COLO829 (cell line): ENCODE results near the gene MFSD6L.
"Not testable (repeated sequence)": the region's sequence is repeated elsewhere in the genome, so short reads cannot be mapped to it uniquely, and the experiment has no call there.

ENCODE experiments used
- DNase-seq: peaks from one replicate; pipeline ENCODE4 v3.0.0; 2012; ENCODE audit warnings: low spot score

The MFSD6L gene

DNA sequence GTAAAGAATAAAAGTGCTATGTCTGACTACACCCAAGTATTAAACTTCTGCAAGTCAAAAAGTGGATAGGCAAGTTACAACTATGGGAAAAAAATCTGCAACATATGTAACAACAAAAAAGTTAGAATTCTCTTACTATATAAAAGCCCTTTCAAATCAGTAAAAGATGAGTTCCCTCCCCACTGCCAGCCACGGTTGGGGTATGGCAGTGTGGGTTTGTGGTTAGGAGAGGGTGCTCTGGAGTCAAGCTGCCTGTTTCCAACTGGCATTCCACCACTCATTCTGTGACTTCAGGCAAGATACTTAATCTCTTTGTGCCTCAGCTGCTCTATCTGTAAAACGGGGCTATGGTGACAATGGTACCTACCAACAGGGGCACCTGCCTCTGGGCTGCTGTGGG, 26.6 kb upstream of the MFSD6L start:
- DNase-seq = no peak

DNA sequence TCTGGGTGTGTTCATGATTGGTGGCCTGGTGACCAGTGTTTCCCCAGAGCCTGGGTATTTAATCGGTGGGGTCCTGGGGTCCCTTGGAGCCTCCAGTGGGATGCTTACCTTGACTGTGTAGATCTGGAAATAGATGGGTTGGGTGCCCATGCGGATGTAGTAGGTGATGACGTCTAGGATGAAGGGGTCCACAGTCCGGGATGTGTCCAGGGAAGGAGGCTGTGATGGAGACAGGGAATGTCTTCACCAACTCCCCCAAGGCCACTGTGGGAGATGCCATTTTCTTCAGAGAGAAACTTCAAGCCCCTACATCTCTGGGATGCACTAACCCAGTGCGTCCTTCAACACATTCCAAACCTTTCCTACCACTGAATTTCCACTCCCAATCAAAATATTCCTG, 24.1 kb upstream of the MFSD6L start:
- DNase-seq = no peak

DNA sequence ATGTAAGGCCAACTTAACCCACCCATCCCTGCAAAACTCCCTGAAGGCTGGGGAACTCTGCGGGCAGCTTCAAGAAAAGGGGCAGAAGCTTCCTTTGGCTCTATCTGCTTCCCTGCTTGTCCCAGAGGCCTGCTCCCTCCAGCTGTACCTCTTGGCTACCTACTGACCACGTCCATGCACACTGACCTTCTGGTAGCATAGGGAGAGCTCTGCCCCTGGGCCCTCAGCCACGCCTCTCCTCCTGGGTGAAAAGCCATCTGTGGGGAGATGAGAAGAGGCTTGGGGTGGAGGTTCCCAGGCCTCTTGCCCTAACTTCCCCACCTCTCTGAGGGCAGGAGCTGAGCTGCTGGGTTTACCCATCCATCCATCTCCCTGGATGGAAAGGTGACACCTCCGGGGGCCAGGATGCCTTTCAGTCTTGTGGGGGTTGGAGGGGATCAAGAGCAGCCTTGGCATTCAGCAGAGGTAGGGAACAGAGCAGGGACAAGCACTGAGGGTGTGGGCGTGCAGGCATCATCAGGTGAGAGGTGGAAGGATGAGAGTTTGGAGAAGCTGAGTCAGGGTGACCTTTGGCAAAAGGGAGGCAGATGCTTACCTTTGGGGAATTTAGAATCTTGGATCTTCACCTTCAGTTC, 23.4 kb upstream of the MFSD6L start:
- no peak for DNase-seq

DNA sequence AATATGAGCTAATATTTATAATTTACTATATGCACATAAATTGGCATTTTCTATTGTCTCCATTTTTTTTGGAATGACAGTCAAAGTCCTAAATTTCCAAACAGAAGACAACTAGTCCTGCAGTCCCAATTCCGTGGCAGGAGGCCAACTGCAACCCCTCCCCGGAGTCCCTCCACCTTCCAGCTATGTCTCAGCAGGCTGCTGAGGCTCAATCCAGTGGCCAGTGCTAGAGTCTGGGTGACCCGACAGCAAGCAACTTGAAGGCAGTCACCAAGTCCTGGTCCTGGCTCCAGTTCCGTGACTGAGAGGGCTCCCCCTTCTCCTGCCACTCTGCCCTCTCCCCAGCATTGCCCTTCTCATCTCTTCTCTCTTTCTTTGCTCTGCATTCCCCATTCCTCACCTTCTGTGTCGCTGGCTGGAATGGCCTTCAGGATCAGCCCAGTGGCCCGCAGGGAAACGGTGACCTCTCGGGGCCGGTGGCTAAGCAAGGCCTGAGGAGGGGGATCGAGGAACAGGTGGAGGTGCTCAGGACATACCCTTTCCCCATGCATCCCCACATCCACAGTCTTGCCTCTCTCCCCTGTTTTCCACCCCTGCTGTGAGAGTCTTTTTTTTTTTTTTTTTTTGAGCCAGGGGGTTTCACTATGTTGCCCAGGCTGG, 22.4 kb upstream of the MFSD6L start:
- no peak for DNase-seq

DNA sequence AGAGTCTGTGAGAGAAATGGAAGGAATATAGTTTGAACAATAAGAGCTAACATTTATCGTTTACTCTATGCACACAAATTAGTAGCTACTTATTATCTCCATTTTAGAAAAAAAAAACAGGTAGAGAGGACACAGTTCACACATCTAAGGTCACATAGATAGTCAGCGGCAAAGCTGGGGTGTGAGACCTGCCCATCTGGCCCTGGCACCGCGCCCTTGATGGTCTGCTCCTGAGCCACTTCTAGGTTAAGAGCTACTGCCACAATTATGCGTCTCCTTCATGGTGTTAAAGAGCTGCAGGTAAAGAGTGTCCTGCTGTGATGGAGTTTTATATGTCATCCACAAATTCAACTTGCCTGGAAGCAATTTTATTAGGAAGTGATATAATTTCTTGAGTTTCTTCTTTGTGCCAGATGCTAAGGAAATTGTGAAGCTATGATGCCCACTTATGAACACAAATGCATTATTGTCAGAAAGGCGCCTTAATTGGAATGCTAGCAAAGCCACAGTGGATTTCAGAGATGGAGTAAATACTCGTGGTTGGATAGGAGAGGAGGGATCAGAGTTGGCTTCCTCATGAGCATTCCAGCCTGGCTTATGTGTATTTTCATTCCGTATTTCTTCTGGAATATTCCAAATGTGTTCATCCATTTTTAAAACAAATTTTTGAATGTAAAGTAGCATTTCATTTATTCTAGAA, 21.3 kb upstream of the MFSD6L start:
- DNase-seq = peak; percentile 62

DNA sequence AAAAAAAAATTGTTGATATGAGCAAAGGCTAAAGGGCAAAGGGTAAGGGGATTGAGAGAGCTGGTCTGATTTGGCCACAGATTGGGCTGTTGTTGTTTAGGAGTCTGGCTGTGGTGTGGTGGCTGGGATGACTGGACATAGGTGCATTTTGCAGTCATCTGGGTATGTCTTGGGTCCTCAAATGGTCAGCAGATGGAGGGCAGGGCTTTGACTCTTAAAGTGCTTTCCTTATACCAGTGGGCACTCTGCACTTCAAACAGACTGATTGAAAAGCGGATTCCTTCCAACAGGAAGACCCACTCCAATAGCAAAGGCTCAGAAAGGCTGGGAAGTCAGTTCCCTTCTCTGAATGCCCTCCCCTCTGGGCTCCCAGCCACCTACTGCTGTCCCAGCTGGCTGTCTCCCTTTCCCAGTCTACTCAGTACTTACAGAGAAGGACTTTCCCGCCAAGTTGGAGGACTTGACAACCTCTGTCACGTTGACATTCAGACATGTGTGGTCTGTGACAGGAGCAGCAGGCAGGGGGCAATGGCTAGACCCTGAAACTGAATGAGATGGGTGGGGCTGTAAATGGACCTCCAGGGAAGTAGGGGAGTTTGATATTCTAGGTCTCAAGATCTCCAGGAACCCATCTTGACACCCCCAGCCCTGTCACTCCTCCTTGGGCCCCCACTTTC, 19.6 kb upstream of the MFSD6L start:
- DNase-seq = no peak

DNA sequence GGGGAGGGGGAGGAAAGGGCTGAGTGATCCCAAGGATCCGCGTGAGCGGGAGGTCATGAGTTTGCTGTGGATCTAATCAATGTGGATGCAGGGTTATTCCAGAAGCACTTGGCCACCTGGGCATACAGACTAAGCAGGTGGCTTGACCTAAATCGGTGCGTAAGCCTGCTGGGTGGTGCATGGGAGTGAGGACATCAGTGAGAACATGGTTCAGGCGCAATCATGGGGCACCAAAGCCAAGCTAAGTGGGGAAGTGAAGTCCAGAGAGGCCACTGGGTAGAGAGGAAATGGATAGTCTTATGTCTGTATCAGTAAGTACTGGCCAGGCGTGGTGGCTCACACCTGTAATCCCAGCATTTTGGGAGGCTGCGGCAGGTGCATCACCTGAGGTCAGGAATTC, 18.9 kb upstream of the MFSD6L start:
- no peak for DNase-seq

DNA sequence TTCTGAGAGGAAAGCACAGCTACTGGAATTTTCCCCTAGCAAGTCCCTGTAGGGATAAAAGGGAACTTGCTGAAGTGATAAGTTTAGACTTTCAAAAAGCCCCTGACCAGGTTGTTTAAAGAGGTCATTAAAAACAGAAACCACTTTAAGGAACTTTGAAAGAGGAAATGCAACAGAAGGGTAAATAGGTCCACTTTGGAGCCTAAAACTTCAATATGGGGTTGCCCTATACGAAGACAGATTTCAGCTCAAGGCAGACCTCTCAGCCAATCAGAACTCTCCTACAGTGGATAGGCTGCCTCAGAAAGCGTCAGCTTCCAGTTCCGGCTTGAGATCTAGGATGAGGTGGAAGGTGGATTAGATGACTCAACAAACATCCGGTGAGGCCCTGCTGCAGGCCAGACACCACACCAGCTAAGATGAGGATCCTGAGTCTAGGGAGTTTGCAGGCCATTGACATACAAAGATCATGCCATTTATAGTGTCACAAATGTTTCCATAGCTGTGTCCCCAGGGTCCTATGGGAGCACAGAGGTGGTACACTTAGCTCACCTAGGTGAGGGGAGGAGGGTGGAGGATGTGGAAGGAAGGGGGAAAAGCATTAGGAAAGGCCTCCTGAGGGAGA, 7.9 kb upstream of the MFSD6L start:
- no peak for DNase-seq

DNA sequence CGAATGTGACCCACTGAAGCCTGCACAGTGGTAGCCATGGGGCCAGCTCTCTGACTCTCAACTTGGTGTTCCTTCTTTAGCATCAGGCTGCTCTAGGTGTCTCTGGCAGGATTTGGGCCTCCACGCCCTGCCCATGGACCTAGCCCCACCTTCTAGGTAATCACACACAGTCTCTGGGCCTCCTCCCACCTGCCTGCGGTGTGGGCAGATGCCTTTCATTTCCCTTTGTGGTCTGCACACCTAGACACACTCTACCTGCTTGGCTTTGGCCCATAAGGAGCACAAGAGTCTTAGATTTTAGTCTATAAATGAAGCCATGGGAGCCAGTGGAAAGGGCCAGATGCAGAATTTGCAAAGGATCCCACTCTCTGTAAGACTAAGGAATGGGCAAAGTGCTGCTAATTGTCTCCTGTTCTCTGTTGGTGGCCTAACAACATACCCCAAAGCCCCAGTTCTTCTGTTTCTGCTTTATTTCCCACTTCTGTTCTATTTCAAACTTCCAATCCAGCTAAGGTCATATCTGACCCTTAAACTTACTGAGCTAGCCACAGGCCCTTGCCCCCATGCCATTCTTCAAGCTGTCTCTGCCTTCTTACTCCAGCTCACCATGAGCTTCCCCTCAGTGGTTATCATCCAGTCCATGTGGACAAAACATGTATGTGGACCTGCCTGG, 7.2 kb upstream of the MFSD6L start:
- DNase-seq = no peak

DNA sequence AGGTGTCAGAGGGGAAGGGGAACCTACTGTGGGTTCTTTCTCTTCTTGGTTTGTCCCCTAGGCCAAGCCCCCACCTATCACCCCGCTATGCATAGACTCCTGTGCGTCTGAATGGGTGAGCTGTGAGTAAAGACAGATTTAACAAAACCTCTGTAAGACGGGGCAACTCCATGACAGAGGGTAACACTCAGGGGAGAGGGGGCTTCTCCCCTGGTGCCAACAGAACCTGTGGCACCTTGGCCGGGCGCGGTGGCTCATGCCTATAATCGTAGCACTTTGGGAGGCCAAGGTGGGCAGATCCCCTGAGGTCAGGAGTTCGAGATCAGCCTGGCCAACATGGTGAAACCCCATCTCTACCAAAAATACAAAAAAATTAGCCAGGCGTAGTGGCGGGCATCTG, 6.2 kb upstream of the MFSD6L start:
- DNase-seq = not testable (repeated sequence)

DNA sequence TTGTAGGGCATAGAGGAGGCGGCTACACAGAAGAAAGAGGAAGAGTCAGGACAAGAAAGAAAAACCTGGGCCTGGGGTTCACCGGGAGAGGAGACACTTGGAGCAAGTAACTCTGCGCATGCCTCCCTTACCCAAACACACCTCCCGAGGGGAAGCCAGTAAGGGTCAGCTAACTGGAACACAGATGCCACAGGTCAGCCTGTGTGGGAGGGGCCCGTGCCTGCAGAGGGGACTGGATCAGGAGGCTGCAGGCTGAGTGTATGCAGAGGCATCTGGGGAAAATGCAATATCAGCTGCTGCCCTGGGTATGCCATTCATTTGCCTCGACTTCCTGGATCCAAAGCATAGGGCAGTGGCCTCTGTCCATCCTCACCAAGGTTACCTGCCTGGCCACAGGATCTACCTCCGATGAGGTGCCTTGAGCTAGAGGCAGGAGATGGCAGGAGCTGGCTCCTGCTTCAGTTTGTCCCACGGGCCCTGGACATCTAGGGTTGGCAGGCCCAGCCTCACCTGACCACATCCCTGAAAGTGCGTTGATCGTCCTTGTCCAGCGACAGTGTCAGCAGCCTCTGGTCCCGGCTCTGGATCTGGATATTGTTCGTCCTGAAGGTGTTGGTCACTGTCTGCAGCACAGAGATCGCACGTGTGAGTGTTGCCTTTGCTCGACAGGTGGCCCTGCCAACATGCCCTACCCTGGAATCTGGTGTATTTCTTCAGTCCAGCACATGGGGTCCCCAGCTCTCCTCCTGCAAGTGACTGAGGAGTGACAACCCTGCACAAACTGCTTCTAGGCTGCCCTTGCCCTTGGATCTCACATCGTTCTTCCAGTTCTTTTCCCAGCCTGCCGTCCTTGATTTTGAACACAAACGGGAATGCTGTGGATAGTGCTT, 4.6 kb upstream of the MFSD6L start:
- DNase-seq = no peak

DNA sequence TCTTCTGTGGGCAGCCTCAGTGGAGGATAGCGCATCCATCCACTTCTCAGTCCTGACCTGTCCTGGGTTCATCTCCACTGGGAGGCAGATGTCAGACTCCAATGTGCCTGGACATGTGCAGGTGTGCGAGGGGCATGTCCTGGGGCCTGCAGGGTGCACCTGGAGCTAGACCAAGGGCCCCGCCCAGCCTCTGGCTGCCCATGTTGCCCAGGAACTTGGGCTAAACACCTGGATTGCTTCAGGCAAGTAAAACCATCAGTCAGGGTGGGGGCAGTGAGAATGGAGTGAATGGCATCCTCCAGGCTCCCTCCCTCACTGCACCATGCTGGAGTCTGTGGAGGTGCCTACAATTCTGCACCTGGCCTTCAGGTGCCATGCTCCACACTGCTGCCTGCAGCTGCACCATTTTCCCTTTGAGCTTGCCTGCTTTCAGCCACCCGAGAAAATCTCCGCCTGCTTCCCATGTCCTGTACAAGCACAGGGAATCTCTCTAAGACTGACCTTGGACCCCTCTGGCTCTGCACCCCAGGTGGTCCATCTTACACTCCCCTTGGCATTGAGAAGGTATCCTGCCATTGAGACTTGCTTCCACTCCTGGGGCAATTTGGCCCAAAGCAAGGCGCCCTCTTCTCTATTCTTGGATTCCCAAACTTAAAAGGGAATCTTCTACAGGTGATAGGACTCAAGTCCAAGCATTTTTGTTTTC, 2.1 kb upstream of the MFSD6L start:
- DNase-seq = no peak

DNA sequence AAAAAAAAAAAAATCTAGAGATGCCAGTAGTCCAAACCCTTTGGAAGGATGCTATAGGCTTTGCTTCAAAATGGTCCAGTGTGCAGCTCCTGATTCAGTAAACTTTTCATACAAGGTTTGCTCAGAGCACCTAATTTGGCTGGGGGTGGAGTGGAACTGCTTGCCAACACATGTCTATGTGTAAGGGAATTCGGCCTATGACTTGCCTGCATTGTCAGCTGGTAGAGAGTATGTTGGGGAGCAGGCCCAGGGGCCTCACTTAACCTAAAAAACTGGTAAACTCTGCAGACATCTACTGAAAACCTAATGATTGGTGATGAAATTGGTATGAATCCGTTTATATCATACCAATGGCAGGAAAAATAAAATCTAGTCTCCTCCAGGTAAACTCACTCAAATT, 1.5 kb upstream of the MFSD6L start:
- DNase-seq = no peak

DNA sequence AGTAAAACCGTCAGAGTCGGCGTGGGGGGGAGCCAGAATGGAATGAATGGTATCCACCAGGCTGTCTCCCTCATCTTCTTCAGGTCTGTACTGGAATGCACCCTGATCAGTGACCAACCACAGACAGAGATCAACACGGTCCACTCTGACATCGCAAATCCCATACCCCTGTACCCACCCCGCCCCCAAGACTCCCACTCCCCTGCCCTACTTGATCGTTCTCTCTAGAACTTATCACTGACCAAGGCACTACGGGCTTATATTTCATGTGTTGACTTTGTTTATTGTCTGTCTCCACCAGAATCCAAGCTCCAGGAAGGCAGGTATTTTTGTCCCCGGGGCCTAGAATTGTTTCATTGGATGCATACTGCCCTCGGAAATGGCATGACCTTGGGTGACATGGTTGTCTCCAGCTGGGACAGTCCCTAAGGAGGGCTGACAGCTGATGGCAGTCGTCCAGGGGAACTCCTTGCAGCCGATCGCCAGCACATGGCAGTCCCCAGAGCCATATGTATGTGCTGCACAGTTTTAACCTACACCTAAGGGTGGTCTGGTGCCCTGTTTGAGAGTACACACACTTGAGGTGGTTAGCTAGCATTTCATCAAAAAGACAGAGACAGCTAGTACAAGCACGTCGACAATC, 526 bp upstream of the MFSD6L start:
- DNase-seq = no peak

DNA sequence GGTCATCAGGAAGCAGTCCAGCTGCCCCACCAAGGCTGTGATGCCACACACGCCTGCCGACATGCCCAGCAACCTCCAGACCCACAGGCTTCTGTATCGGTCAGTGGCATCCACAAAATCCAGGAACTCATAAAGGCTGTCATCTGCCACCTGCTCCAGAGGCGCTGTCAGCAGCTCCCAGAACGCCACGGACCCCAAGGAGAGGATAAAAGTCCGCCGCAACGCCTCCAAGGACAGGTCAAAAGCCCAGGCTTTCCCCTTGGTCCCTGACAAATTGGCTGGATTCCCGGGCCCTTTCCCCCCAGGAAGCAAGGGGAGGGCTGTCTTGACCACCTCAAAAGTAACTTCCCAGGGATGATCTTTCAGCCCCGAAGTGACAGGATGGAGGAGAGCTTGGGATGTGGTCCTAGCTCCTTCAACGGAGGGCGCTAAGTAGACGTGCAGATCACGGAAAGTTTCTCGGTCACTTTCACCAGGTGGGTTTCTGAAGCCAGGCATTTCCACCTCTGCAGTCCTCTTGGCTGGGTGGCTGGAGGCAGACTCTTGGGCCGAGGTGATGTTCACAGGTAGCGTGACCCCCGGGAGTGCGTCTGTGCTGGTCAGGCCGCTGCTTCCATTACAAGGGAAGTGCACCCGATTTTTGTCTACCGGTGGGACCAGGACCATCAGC, 854 bp downstream of the MFSD6L start:
- no peak for DNase-seq

DNA sequence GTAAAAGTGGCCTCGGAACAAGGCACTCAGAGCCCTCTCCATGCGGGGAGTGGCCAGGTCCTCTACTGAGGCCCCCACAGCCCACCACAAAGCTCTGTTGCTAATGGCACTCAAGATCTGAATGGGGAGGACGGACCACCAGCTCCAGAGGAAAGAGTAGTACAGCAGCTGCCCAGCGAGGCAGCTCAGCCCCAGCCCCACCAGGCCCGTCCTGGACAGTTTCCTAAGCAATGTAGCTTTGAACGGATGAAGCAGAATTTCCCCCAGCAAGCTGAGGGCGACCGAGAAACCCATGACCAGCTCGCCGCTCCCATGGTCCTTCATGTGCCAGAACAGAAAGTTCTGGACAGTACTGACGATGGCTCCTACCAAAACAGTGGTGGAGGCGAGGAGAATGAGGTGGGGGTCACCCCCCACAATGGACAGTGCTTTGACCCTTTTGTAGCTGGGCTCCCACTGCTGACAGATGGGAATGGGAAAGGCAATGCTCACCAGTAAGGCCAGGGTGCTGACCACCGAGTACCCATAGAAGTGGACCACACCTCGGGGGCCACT, 1.5 kb downstream of the MFSD6L start:
- no peak for DNase-seq

DNA sequence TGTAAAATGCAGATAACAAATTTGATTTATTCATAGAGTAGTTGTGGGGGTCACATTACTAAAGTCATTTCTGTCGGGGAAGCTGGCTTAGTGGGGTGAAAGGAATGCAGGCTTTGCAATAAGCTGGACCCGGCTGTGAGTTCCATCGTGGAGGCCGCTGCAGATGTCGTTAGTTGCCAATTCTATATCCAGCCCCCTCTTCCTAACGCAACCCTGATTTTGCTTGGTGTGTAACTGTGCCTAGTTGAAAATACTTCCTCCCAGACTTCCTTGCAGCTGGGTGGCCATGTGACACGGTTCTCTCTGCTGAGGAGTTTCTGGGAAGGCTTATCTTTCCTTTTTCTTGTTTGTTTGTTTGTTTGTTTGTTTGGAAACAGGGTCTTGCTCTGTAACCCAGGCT, 4.5 kb downstream of the MFSD6L start:
- no peak for DNase-seq

DNA sequence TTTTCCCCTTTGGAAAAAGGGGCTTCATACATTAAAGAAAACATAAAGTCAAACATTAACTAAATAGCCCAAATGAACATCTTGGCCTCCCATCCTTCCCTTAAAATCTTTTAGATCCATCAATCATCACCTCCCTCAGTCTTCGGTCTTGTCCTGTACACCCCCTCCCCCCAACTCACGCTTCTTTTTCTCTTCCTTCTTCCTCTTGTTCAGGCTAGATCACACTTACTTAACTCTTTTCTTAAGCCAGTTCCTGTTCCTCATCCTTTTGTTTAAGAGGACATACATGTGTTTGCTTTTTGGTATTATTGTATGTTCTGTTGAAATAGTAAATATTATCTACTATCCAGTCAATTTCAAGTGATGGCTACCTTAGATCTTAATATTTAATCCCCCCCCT, 5.5 kb downstream of the MFSD6L start:
- no peak for DNase-seq

DNA sequence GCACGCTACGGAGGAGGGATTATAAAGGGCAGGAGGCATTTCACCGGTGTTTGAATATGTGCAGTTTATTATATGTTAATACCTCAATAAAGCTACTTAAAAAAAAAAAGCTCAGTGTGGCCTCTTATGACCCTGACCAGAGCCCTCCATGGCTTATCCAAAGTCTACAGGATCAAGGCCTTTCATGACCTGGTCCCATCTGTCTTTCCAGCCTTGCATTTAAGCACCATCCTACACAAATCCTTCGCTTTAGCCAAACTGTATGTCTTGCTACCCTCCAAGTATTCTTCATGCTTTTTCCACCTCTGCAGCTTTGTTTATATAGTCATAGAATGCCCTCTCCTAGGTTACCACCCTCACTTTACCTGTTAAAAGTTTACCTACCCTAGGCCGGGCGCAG, 6.5 kb downstream of the MFSD6L start:
- no peak for DNase-seq
